ENCODE measurements around the gene KMT2C.

KMT2C gene

GRCh38 chr7:152131981-152132494 lies 303.8 kb downstream of the KMT2C start:
- no peak for DNase-seq

GRCh38 chr7:152130658-152131590 lies 304.9 kb downstream of the KMT2C start:
- DNase-seq = no peak

DNA sequence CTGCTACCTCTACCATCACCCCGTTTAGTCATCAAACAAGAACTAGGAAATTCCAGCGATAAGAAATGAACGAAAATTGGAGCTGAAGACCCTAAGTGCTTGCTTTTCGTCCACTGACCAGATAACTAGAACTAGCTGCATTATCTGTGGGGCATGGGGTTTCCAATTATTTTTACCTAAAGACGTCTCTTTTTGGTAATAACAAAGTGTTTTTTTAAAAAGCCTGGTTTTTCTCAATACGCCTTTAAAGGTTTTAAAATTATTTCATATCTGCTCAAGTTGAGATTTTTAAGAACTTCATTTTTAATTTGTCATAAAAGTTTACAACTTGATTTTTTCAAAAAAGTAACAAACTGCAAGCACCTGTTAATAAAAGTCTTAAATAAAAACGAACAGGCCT lies 306.1 kb downstream of the KMT2C start:
- DNase-seq = no peak

DNA sequence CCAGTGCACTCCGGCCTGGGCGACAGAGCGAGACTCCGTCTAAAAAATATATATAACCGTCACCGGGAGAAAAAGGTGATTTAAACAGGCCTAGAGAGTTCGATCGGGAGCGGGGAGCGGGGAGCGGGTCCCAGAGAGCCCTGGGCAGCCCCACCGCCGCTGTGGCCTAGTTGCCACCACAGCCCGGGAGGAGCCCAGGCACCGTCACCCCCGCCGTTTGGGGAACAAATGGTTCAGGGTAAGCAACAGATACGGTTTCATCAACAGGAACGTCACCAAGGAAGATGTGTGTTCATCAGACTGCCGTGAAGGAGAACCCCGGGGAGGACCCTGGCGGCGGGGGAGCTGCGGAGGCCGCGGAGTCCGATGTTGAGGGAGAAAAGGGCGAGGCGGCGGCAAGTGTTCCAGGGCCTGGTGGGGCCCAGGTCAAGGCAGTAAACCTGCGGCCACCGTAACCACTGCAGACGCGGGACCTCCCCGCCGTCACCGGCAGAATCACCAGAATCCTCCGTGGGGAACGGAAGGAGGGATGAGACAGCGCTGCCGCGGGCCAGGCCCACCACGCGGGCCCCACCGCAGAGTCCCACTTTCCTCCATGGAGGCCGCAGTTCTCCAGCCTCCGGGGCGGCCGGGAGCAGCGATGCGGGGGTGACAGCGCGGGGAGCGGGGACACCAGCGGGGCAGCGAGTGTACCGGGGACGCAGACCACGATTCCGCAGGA lies 306.9 kb downstream of the KMT2C start:
- DNase-seq = no peak

DNA sequence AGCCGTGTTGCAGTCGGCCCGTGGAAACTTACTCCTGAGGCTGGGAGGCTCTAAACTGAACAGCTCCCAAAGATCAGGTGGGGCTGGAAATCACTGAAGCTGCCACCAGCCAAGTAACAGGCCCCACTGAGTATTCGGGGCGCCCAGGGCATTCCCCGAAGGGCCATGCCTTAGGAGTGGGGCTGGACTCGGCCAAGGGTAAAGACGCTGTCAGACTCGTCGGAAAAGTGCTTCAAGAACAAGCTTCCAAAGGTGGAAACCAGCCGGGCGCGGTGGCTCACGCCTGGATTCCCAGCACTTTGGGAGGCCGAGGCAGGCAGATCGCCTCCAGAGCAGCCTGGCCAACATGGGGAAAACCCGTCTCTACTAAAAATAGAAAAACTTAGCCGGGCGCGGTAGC lies 307.6 kb downstream of the KMT2C start:
- DNase-seq = no peak

DNA sequence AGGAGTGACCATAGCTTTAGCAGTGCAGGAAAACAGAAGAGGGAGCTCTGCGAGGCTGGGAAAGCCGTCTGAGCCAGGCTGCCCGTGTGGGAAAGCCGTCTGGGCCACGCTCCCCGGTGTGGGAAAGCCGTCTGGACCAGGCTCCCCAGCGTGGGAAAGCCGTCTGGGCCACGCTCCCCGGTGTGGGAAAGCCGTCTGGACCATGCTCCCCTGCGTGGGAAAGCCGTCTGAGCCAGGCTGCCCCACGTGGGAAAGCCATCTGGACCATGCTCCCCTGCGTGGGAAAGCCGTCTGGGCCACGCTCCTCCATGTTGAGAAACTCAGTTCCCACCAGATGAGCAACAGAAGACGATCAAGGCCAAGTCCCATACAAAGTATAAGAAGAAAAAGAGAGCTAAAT lies 308.6 kb downstream of the KMT2C start:
- DNase-seq = no peak

DNA sequence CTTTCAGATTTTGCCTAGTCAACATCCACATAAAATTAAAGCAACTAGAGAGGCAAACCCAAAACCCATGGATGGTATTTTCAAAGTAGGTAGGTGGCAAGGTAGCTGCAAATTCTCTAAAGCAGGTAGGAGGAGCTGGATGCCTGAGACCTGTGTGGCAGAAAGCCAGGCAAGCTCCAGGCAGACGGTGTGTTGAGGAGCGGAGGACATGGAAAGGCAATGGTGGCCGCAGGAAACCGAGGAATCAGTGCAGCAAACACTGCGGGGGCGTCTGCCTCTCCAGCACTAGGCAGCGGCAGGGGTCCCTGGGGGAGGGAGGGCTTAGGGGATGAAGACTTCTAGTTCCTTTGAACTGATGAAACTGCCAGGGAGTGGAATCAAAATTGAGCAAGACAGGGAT lies 309.1 kb downstream of the KMT2C start:
- no peak for DNase-seq

GRCh38 chr7:152122540-152122939 lies 313.3 kb downstream of the KMT2C start:
- DNase-seq = no peak

- DNase-seq = no peak
These were observed 314.4 kb downstream of the KMT2C start for GRCh38 chr7:152121432-152121831.

DNA sequence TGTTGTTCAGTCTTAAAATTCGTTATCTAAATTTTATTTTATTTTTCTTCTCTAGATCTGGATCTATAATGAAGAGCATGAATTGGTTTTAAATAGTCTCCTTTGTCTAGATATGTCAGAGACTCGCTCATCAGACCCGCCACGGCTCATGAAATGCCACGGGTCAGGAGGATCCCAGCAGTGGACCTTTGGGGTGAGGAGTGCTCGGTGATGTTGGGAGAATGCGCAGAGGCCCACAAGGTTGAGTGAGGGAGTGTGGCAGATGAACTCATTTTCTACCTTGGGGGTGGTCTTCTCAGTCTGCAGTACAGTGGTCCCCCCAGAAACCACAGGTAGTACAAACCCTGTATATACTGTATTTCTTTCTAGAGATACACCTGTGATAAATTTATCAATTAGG lies 315.0 kb downstream of the KMT2C start:
- no peak for DNase-seq

GRCh38 chr7:152120210-152120609 lies 315.6 kb downstream of the KMT2C start:
- DNase-seq = no peak

DNA sequence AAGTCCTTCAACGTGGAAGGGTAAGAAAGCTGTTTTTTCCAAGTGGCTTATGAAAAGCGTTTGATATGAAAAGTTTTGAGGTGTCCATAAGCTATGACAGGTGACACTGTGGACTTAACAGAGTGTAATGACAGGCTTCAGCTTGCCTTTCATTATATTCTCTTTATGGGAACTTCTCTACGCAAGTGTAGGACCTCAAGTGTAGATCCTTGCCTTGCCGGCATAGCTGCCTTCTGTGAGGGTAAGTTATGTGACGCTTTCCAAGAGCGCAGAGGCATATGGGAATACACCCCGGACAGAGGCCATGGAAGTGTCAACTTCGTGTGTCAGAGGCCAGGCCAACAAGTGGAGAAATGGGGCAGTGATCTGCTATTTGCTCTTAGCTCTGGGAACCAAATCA lies 318.4 kb downstream of the KMT2C start:
- DNase-seq = no peak

- no peak for DNase-seq
These were observed 320.6 kb downstream of the KMT2C start for GRCh38 chr7:152115021-152115718.

DNA sequence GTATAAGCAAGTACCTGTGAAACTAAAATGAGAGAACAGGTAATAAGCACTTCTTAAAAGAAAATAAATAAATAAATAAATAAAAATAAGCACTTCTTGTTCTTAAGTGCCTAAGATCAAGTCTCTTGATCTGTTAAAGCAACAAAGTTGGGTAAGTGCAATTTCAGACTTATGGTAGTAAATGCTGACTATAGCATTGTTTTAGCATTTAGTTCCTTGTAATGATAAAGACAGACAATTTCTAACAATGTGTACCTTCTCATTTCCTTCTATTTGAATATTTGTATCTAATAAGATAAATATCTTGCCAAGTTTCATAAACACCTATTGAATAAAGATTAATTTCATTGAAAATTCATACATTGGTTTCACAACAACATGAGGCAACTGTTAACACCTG lies 323.0 kb downstream of the KMT2C start:
- DNase-seq = no peak

- DNase-seq = no peak
These were observed 327.4 kb downstream of the KMT2C start for GRCh38 chr7:152108359-152108758.

- DNase-seq = no peak
These were observed 327.9 kb downstream of the KMT2C start for GRCh38 chr7:152107945-152108344.

GRCh38 chr7:152106990-152107389 lies 328.8 kb downstream of the KMT2C start:
- DNase-seq = no peak

GRCh38 chr7:152105205-152105604 lies 330.6 kb downstream of the KMT2C start:
- DNase-seq = no peak

DNA sequence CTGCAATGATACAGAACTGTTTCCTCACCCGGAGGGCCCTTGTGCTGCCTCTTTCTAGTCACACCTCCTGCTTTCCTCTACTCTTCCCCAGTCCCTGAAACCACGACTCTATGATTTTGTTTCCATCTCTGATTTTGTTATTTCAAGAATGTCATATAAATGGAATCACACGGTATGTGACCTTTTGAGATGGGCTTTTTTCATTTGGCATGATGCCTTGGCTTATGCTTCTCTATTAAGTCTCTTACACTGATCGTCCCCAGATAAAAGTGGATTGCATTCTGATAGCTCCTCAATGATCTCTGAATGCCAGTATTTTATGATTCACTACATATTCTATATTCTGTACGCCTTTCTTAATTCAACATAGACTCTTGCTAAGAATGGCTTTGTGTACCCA lies 332.1 kb downstream of the KMT2C start:
- no peak for DNase-seq

- DNase-seq = no peak
These were observed 332.7 kb downstream of the KMT2C start for GRCh38 chr7:152103066-152103465.

GRCh38 chr7:152097330-152097729 lies 338.5 kb downstream of the KMT2C start:
- DNase-seq = no peak

- no peak for DNase-seq
These were observed 340.0 kb downstream of the KMT2C start for GRCh38 chr7:152095771-152096170.

- DNase-seq = no peak
These were observed 342.1 kb downstream of the KMT2C start for GRCh38 chr7:152093717-152094116.

Measured in CD4-positive, alpha-beta T cell treated with Interleukin-4 for 1 hour (primary cell).